IMR-90 (cell line): ENCODE data around the gene MBOAT2.

Experiments used
- CEBPB ChIP-seq: IDR thresholded peaks from 2 replicates; pipeline ENCODE4 v1.6.1; 2012; ENCODE audit warnings: low read depth, low read length, improper control_type of control experiment
- CHD1 ChIP-seq: IDR thresholded peaks from 2 replicates; pipeline ENCODE4 v1.6.1; 2012; ENCODE audit warnings: low read depth, low read length, improper control_type of control experiment
- CTCF ChIP-seq: conservative IDR thresholded peaks from 2 replicates; pipeline ENCODE4 v1.5.1; 2012; ENCODE audit warnings: mild to moderate bottlenecking, low read depth, low read length, improper control_type of control experiment
- ELK1 ChIP-seq: fragments of 150-350 bp; IDR thresholded peaks from 2 replicates; pipeline ENCODE4 v1.6.1; 2016; ENCODE audit warnings: low read depth, mild to moderate bottlenecking, low read length, moderate library complexity, borderline replicate concordance
- MAFK ChIP-seq: IDR thresholded peaks from 2 replicates; pipeline ENCODE4 v1.6.1; 2012; ENCODE audit warnings: low read depth, low read length, improper control_type of control experiment
- POLR2A ChIP-seq: IDR thresholded peaks from 2 replicates; pipeline ENCODE4 v1.6.1; 2012; ENCODE audit warnings: mild to moderate bottlenecking, low read depth, low read length
- RAD21 ChIP-seq: IDR thresholded peaks from 2 replicates; pipeline ENCODE4 v1.6.1; 2012; ENCODE audit warnings: low read length, improper control_type of control experiment
- RFX5 ChIP-seq: IDR thresholded peaks from 2 replicates; pipeline ENCODE4 v1.8.0; 2012; ENCODE audit warnings: low read depth, mild to moderate bottlenecking, low read length, moderate library complexity

DNA sequence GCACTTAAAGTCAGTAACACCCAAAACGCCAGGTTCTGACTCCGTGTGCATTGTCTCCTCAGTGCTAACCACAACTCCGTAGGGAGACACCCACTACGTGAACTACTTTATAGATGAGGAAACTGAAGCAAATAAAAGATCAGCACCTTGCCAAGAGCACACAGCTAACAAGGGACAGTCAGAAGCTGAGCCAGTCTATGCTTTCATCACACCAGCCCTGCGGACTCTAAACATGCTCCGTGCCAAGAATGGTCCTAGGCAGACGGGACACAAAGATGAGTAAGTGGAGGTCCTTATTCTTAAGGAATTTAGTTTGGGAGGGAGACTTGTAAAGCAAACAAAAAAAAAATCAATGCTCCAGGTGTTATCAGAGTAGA lies 9.6 kb downstream of the MBOAT2 start:
- TF ChIP-seq POLR2A (no peak), CTCF (no peak), CEBPB (no peak), CHD1 (no peak), ELK1 (no peak), RFX5 (no peak), RAD21 (no peak), MAFK (no peak)
